Measurements from ENCODE around the gene SLC9C2.

GRCh38 chr1:173601588-173601987 is 1.3 kb downstream of the SLC9C2 start:
- no peak for TF ChIP-seq CTCF (IDR thresholded peaks at IDR 0.05)
- no peak for TF ChIP-seq GATA2 (CRISPR knock-in tag; IDR thresholded peaks at IDR 0.05)
- TF ChIP-seq EZH2phosphoT487 (IDR thresholded peaks at IDR 0.05; ENCODE audit: borderline replicate concordance, low read depth), result no peak
- no peak for TF ChIP-seq NFIC (IDR thresholded peaks at IDR 0.05; ENCODE audit: borderline replicate concordance)
- no peak for TF ChIP-seq POLR2AphosphoS5 (IDR thresholded peaks at IDR 0.05; ENCODE audit: low read depth, low read length)
- TF ChIP-seq EP300 (IDR thresholded peaks at IDR 0.05; ENCODE audit: borderline replicate concordance in 1 of 2, low read depth in 1 of 2, low read length in 1 of 2), result no peak
- TF ChIP-seq TEAD4 (IDR thresholded peaks at IDR 0.05; ENCODE audit: borderline replicate concordance, insufficient read depth), result no peak
- no peak for TF ChIP-seq MXI1 (IDR thresholded peaks at IDR 0.05; ENCODE audit: low read depth, low read length)
- TF ChIP-seq RCOR1 (IDR thresholded peaks at IDR 0.05; ENCODE audit: low read length), result no peak
- TF ChIP-seq FOXM1 (IDR thresholded peaks at IDR 0.05; ENCODE audit: low read depth), result no peak

Measured in SK-N-SH (cell line).